Medulla oblongata (tissue), 1 donor: ENCODE data around the gene DENND5B.
"Not testable (repeated sequence)": the region's sequence is repeated elsewhere in the genome, so short reads cannot be mapped to it uniquely, and the experiment has no call there.

Experiments
- DNase-seq: peaks from one replicate; pipeline ENCODE4 v3.0.0-alpha.2; 2015; ENCODE audit errors: extremely low spot score

DENND5B gene

GRCh38 chr12:31557707-31558106, 33.2 kb downstream of the DENND5B start:
- DNase-seq: no peak

- DNase-seq: not testable (repeated sequence)
Measured at GRCh38 chr12:31555466-31555865, 35.5 kb downstream of the DENND5B start.

- not testable (repeated sequence) for DNase-seq
Measured at GRCh38 chr12:31550590-31550989, 40.3 kb downstream of the DENND5B start.

GRCh38 chr12:31536672-31537071, 54.3 kb downstream of the DENND5B start:
- DNase-seq: no peak

- no peak for DNase-seq
Measured at GRCh38 chr12:31533470-31533869, 57.5 kb downstream of the DENND5B start.

GRCh38 chr12:31531893-31532292, 59.0 kb downstream of the DENND5B start:
- DNase-seq: no peak

GRCh38 chr12:31528095-31528494, 62.8 kb downstream of the DENND5B start:
- no peak for DNase-seq

GRCh38 chr12:31527083-31527482, 63.9 kb downstream of the DENND5B start:
- no peak for DNase-seq

- DNase-seq: no peak
Measured at GRCh38 chr12:31526158-31526546, 64.8 kb downstream of the DENND5B start.

- no peak for DNase-seq
Measured at GRCh38 chr12:31525496-31526157, 65.3 kb downstream of the DENND5B start.

- no peak for DNase-seq
Measured at GRCh38 chr12:31524791-31525495, 66.0 kb downstream of the DENND5B start.

GRCh38 chr12:31523306-31523705, 67.6 kb downstream of the DENND5B start:
- no peak for DNase-seq

- no peak for DNase-seq
Measured at GRCh38 chr12:31522607-31523006, 68.3 kb downstream of the DENND5B start.

- no peak for DNase-seq
Measured at GRCh38 chr12:31521964-31522363, 69.0 kb downstream of the DENND5B start.

GRCh38 chr12:31519511-31519910, 71.4 kb downstream of the DENND5B start:
- DNase-seq: no peak

GRCh38 chr12:31518680-31519227, 72.2 kb downstream of the DENND5B start:
- peak; percentile 45 for DNase-seq

- DNase-seq: no peak
Measured at GRCh38 chr12:31517994-31518393, 72.9 kb downstream of the DENND5B start.

- DNase-seq: no peak
Measured at GRCh38 chr12:31516702-31517101, 74.2 kb downstream of the DENND5B start.

GRCh38 chr12:31514912-31515311, 76.0 kb downstream of the DENND5B start:
- DNase-seq: no peak

- no peak for DNase-seq
Measured at GRCh38 chr12:31510034-31510433, 80.9 kb downstream of the DENND5B start.

- DNase-seq: peak; percentile 21
Measured at GRCh38 chr12:31508436-31509150, 82.3 kb downstream of the DENND5B start.

GRCh38 chr12:31507966-31508365, 83.0 kb downstream of the DENND5B start:
- DNase-seq: no peak
